Stomach (tissue), 9 donors: Measurements from ENCODE around the gene LITAF. TPM values are rescaled to one million over a fixed set of nuclear protein-coding genes. Genes with fewer than 3 reads are reported as not detected.

Experiments used
- DNase-seq, 2 donors: peaks; one replicate each; pipeline versions ENCODE4 v3.0.0 to v3.0.0-alpha.2; 2013 to 2019
- H3K27ac ChIP-seq, 5 donors: fragments of 200-600 bp in 4 of 5; sonication (generic) in 4 of 5; one replicate each; pipeline ENCODE4 v1.5.1; 2013 to 2019; ENCODE audit warnings: mild to moderate bottlenecking in 1 of 5, moderate library complexity in 1 of 5
- H3K27me3 ChIP-seq, 3 donors: fragments of 200-600 bp; sonication (generic); one replicate each; pipeline ENCODE4 v1.5.1; 2017 to 2019; ENCODE audit warnings: mixed run types in 1 of 3
- H3K36me3 ChIP-seq, 4 donors: fragments of 200-600 bp; sonication (generic); 1 replicate in 3 of 4; 2 replicates in 1 of 4; pipeline ENCODE4 v1.5.1; 2016 to 2019
- H3K4me1 ChIP-seq, 4 donors: fragments of 200-600 bp; sonication (generic); one replicate each; pipeline ENCODE4 v1.5.1; 2016 to 2019
- H3K4me3 ChIP-seq, 4 donors: fragments of 200-600 bp; sonication (generic) in 3 of 4; one replicate each; pipeline ENCODE4 v1.5.1; 2016 to 2019; ENCODE audit warnings: mild to moderate bottlenecking in 1 of 4
- H3K9me3 ChIP-seq, 4 donors: fragments of 200-600 bp; sonication (generic); one replicate each; pipeline ENCODE4 v1.5.1; 2016 to 2019
- EP300 ChIP-seq: sonication (generic); formaldehyde crosslinking; IDR thresholded peaks from one replicate; pipeline ENCODE4 v1.6.1; 2017; ENCODE audit warnings: antibody characterized with exemption
- POLR2A ChIP-seq, 4 donors: fragments of 450-650 bp; IDR thresholded peaks; one replicate each; pipeline ENCODE4 v1.6.1; 2016; ENCODE audit warnings: antibody characterized with exemption in 4 of 4, control low read depth in 2 of 4, mild to moderate bottlenecking in 1 of 4, moderate library complexity in 1 of 4
- POLR2AphosphoS5 ChIP-seq, 3 donors: sonication (generic); formaldehyde crosslinking; IDR thresholded peaks; one replicate each; pipeline ENCODE4 v1.6.1; 2016; ENCODE audit warnings: antibody characterized with exemption in 3 of 3
- WGBS, 5 donors: extraction: QIAGEN DNeasy Blood & Tissue Kit in 3 of 5; methylation state at CpG; one replicate each; pipeline versions ENCODE4 v1.1.5 to v1.1.7; 2013 to 2018; 5-methylcytosine and 5-hydroxymethylcytosine counted together
- intact Hi-C: fragments of 100-400 bp; cut with DNase I; formaldehyde crosslinking; loops from one replicate; pipeline ENCODE4 v1.15.1; 2023; ENCODE audit warnings: low total_unique reads
- polyA plus RNA-seq, 3 donors: library from polyadenylated mRNA; stranded (reverse); fragments of 200-250 nt; gene quantifications; one replicate each; pipeline ENCODE4 v1.2.3, GENCODE V29; 2013
- total RNA-seq, 5 donors: library from RNA; depleted of rRNA; stranded (reverse); fragments of >200 nt; gene quantifications; one replicate each; pipeline versions ENCODE4 v1.1.0 to v1.2.3, GENCODE V29; 2014 to 2016
- TF ChIP-seq, protein P1 (sequence below), 7 experiments: fragments of 450-650 bp in 4 of 7; fragments of 200-600 bp in 3 of 7; sonication (generic) in 3 of 7; IDR thresholded peaks; one replicate each; pipeline ENCODE4 v1.5.1; 2016 to 2019; ENCODE audit warnings: antibody characterized with exemption in 7 of 7, control low read depth in 2 of 7, mild to moderate bottlenecking in 1 of 7
- donor health status: healthy with polysubstance abuse.
- donor health status: Bipolar disorder and iron deficiency.
- donor health status: healthy.

Gene LITAF
- total and polyA plus RNA-seq, 8 donors: 9.8 to 211 (median 60.2) TPM

DNA sequence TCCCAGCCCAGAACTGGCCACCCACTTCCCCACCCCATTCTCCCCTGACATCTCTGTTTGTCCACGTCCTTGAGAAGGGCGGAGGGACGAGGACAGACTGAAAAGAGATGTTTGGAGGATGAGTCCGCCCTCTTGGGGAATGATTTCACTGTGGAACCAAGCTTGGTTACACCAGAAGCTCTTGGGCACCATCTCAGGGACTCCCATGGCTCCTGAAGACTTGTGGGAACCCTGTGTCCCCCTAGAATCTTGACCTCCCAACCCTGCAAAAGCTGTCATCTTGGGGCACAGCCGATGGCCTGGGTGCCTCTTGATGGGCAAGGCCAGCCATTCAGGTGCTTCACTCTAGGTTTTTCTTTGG lies 25.9 kb upstream of the LITAF start:
- Histone ChIP-seq H3K9me3 (no peaks in the 10 kb centered on the region), H3K4me1 (peaks cover 14 to 42% (median 24%) of the 10 kb centered on the region in 4 donors), H3K36me3 (no peaks in the 10 kb centered on the region), H3K27me3 (no peaks in the 10 kb centered on the region), H3K27ac (peak overlapping the region; percentile 63 to 88 (median 72)), H3K4me3 (no peak overlapping the region)
- intact Hi-C loops: no loop called here
- DNase-seq: no peak
- TF ChIP-seq, protein P1, sequence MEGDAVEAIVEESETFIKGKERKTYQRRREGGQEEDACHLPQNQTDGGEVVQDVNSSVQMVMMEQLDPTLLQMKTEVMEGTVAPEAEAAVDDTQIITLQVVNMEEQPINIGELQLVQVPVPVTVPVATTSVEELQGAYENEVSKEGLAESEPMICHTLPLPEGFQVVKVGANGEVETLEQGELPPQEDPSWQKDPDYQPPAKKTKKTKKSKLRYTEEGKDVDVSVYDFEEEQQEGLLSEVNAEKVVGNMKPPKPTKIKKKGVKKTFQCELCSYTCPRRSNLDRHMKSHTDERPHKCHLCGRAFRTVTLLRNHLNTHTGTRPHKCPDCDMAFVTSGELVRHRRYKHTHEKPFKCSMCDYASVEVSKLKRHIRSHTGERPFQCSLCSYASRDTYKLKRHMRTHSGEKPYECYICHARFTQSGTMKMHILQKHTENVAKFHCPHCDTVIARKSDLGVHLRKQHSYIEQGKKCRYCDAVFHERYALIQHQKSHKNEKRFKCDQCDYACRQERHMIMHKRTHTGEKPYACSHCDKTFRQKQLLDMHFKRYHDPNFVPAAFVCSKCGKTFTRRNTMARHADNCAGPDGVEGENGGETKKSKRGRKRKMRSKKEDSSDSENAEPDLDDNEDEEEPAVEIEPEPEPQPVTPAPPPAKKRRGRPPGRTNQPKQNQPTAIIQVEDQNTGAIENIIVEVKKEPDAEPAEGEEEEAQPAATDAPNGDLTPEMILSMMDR (IDR thresholded peaks at IDR 0.05): no peak
- no peak for TF ChIP-seq POLR2AphosphoS5 (IDR thresholded peaks at IDR 0.05)
- TF ChIP-seq POLR2A (IDR thresholded peaks at IDR 0.05): no peak
- no peak for TF ChIP-seq EP300
- 57 to 72% (median 61%) methylated on average over 5 of the region's 5 CpGs for WGBS, 5 donors

GRCh38 chr16:11611871-11612664 lies 25.3 kb upstream of the LITAF start:
- no peaks in the 10 kb centered on the region for H3K9me3 ChIP-seq
- TF ChIP-seq, protein P1 (IDR thresholded peaks at IDR 0.05): no peak
- TF ChIP-seq POLR2A (IDR thresholded peaks at IDR 0.05) (no peak), POLR2AphosphoS5 (IDR thresholded peaks at IDR 0.05) (peak in 2 of 3 donors; percentile 66 to 85), EP300 (no peak)
- no peaks in the 10 kb centered on the region for H3K36me3 ChIP-seq
- intact Hi-C loops: no loop called here
- H3K27ac ChIP-seq: peak overlapping the region; percentile 63 to 88 (median 72)
- 40 to 65% (median 48%) methylated on average over 18 to 23 of the region's 23 CpGs for WGBS, 5 donors
- DNase-seq: peak; percentile 90
- H3K4me1 ChIP-seq: peaks cover 14 to 42% (median 24%) of the 10 kb centered on the region in 4 donors
- H3K4me3 ChIP-seq: no peak overlapping the region
- no peaks in the 10 kb centered on the region for H3K27me3 ChIP-seq

GRCh38 chr16:11610580-11610979 lies 23.9 kb upstream of the LITAF start:
- no peak overlapping the region for H3K27ac ChIP-seq
- 77 to 90% (median 83%) methylated on average over 6 of the region's 6 CpGs for WGBS, 5 donors
- intact Hi-C loops: no loop called here

DNA sequence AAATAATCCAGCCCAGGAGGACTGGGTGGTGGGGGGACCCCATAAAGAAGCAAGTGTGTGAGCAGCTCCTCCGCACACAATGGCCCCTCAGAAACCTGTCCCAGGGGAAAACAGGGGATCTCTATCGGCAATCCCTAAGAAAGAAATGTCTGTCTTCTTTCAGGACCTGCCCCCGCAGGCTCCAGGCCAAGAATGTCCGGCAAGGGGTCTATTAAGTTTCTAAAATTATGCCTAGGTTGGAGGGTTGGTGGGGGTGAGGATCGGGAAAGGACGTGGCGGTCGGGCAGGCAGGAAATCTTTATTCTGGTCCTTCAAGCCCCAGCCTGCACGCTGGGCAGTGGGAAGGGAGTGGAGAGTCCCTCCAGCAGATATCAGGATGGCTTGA lies 23.4 kb upstream of the LITAF start:
- TF ChIP-seq EP300: no peak
- Histone ChIP-seq H3K4me1 (peaks cover 14 to 37% (median 24%) of the 10 kb centered on the region in 4 donors), H3K27ac (no peak overlapping the region), H3K36me3 (no peaks in the 10 kb centered on the region), H3K9me3 (no peaks in the 10 kb centered on the region), H3K4me3 (no peak overlapping the region), H3K27me3 (no peaks in the 10 kb centered on the region)
- WGBS, 5 donors: 70 to 91% (median 86%) methylated on average over 9 of the region's 9 CpGs
- intact Hi-C loops: no loop called here
- no peak for DNase-seq

More at GRCh38 chr16:11610580-11610979, 23.9 kb upstream of the LITAF start:
- H3K36me3 ChIP-seq: no peaks in the 10 kb centered on the region
- H3K27me3 ChIP-seq: no peaks in the 10 kb centered on the region
- H3K4me3 ChIP-seq: no peak overlapping the region
- no peak for DNase-seq
- TF ChIP-seq POLR2AphosphoS5 (IDR thresholded peaks at IDR 0.05): no peak
- no peak for TF ChIP-seq POLR2A (IDR thresholded peaks at IDR 0.05)
- TF ChIP-seq, protein P1 (IDR thresholded peaks at IDR 0.05): no peak
- TF ChIP-seq EP300: no peak
- no peaks in the 10 kb centered on the region for H3K9me3 ChIP-seq
- peaks cover 14 to 38% (median 24%) of the 10 kb centered on the region in 4 donors for H3K4me1 ChIP-seq
